Activated CD8-positive, alpha-beta memory T cell treated with anti-CD3 and anti-CD28 coated beads for 24 hours (primary cell): ENCODE measurements around the gene SHB.

Source experiments
- DNase-seq: peaks from one replicate; pipeline ENCODE4 v3.0.0-alpha.2; 2020

Gene SHB

DNA sequence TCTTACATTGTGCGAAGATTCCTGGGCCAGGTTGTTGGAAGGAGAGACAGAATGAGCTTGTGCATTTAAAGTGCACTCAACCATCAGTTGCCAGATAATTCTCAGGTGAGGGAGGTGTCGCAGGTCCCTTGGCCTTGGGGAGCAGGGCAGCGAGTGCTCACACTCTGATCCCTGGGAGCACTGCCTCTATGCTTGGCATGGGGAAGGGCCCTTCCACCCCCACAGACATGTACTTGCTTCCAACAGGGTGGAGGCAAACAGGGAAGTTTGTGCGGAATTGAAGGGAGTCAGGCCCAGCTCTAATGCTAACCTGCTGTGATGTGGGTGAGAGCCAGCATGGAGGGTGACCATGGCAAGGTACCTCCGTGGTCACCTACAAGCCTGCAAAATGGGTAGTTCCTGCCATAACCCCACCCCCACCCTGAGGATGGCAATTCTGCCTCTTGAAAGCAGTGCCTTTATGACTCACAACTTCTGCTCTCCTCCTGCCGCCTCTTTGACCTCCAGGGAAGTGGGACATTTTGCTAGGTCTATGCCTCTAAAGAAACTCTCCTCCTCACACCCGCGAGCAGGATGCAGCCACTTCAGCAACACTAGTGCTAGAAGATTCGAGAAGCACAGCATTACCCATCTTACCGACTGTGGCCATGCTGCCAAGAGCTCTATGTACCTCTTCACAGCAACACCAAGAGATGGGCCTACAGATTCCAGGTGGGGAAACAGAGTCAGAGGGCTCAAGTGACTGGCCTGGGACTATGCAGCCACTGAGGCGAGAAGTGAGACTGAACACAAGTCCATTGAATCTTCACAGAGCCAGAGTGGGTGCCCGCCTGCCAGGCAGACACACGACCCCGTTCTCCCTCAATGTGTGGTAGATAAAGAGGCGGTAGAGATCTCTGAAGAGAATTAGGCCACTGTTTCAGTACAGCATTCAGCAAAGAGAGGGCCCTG lies 143.0 kb downstream of the SHB start:
- no peak for DNase-seq

DNA sequence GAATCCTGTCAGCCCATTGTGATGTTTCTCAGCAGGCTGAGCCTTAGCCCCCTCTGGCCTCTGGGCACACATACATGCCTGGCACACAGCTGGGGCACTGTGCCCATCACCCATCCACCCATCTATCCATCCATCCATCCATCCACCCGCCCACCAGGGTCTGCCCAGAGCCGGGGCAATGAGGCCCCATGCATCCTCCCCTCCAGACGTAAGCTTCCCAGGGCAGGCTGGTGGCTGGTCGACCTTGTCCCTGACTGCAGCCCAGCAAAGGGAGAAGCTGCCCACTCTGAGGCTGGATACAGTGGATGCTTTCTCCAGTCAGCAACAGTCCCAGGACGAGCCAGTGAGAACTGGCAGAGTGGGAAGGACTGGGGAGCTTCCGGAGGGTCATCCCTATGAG lies 144.0 kb downstream of the SHB start:
- DNase-seq = no peak

DNA sequence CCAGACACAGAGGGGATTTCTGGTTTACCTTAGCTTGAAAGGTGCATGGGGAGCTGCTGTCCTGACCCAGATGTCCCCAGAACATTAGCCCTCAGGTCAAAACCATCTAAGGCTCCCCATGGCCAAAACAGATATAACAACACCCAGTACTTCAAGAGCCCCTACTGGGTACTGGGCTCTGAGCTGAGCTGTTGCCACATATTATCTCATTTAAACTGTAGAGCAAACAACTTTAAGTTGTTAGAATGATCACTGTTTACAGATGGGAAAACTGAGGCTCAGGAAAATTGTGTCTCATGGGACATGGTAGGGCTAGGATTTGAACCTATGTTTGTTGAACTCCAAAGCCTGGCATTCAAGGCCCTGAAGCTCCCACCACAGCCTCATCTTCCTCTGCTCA lies 144.5 kb downstream of the SHB start:
- DNase-seq = no peak

DNA sequence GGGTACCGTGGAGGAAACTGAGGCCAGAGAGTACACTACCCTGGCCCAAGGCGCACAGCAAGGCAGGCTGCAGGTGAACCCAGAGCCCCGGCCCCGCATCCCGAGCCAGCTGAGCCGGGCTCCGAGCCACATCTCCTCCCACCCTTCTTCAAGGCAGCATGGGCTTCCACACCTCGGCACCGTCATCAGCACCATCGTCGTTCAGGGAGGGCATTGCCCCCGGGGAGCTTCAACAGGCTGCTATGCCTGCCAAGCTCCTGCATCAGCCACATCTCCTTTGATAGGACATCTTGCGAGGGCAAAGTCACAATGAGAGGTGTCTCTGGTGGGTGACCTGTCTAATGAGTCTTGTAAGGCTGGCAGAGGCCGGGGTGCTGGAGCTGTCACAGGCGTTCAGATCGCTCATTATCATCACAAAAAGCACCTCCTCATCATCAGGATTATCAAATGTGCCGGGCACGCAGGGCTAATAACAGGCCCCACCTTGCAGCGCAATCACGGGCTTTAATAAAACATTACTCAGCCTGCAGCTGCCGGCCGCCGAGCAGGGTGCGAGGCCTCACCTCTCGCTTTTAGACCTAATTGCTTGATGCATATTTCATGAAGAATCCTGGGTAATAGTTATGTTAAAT lies 145.1 kb downstream of the SHB start:
- no peak for DNase-seq

DNA sequence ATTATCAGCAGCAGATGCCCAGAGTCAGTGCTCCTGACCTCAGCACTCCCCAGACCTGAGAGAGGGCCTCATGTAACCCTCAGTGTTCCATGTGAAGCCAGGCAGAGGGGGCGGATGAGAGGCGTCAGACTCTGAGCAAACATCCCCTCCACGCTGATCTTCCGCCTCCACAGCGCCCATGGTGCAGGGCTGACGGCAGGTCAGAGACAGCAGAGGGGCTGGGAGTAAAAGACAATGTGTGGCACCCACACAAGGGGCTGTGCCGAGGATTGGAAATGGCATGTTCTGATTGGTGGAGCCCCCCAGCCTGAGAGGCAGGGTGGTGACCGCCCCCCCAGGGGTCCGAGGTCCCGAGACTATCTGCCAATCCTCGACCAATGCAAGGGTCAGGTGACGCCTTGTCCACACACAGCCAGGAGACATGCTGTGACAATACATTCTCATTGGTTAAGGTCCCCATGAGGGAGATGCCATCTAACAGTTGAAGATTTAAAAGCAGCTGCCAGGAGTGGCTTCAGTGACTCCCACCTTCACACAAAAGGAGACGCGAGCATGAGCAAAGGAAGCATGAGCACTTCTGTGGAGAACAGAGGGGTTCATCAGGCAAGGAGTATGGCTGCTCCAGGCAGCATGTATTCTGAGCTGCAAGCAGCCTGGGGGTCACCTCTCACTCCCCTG lies 145.8 kb downstream of the SHB start:
- no peak for DNase-seq

DNA sequence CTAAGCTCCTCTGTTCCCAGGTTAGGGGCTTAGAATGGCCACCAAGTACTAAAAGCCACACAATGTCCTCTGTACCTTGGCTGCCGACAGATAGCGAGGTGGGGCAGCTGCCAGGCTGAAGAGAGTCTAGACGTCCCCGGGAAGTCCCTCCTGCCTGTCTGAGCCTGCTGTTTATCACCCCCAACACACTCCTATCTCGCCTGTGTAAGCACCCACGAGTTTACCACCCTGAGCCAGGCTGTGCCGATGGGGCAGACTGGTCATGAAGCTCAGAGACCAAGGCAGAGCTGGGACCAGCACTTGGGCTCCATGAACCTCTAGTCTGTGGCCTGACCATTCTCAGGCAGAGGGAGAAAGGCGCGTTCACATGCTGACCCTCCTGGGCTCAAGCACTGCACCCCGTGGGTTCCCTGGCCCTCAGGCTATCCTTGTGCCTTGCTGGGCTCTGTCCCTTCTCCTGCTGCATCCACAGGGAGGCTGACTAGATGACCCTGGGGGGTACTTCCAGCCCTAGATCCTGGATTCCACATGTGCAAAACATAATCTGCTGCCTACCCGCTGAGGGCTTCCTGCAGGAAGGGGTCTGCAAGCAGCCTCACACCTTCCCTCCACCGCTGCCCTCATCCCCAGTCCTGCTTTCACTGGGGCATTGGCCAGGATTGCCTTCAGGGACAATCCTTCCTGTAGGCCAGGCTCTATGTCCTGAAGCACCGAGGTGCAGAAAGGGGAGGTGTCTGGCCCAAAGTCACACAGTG lies 146.5 kb downstream of the SHB start:
- DNase-seq = no peak

DNA sequence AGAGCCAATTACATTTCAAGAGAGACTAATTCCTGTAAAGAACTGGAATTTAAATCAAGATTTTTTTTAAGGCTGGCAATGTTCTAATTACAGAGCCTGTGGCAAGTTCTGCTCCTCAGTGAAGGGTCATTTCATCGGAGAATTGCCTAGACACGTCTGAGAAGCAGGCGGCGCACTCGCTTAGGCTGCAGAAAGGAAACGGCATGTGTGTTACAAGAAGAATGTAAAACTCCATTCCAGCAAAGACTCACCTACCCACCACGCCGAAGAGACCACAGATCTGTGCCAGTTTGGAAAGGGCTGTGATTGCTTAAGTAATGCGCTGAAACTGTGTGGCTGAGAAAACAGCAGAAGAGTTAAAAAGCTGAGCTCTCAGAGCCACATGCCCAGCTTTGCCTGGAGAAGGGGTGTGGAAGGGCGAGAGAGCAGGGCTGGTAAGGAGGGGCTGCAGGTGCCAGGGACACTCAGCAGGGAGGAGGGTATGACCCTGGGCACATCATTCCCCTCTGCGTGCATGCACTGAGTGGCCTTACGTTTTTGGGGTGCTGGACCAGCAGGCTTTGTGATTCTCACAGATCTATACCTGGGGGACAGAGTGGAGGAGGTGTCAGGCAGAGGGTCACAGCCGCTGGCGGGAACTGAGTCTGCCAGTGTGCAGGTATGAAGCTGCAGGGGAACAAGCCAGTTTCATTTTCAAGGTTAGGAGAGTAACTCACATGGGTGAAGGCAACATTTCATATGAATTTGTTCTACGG lies 147.3 kb downstream of the SHB start:
- no peak for DNase-seq

DNA sequence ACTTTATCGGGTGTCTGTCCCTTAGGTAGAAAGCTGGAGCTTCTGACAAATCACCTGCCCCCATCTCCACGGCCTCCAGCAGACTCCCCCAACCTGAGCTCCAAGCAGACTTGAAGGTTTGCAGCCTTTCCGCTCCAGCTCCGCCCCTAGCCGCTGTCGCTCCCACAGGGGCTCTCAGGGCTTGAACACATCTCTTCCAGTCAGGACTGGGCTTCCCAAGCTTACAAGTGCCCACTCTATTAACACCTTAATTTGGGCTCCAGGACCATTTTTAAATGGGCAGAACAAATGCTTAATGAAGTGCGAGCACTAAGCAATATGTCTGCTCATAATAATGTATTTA lies 147.9 kb downstream of the SHB start:
- DNase-seq = no peak

DNA sequence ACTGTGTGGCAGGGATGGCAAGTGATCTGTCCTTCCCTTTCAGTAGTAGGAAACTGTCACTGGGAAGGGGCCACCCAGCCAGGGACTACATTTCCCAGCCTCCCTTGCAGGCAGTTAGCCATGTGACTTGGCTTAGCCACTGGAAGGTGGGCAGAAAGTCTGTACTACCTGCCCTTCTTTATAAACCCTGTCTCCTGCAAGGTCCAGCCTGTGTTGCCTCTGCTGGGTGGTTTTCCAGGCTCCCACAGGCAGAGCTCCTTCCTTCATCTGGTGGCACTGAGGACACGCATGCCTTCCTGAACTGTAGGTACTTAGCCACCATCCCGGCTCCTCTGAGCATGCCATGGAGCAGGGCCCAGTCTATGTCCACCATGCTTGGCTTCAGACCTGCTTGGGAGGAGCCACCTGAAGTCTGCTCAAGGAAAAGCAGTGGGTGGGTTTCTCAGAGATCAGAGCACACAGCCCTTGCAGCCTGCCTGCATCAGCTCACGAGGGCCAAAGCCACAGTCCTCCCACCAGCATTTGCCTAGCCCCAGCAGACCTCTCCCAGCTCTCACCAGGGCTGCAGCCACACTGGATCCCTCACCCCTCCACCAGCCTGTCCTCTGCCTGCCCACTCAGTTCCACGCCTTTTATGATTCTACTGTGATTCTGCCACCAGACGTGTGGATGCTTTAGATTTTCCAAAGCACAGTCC lies 148.4 kb downstream of the SHB start:
- DNase-seq = no peak

DNA sequence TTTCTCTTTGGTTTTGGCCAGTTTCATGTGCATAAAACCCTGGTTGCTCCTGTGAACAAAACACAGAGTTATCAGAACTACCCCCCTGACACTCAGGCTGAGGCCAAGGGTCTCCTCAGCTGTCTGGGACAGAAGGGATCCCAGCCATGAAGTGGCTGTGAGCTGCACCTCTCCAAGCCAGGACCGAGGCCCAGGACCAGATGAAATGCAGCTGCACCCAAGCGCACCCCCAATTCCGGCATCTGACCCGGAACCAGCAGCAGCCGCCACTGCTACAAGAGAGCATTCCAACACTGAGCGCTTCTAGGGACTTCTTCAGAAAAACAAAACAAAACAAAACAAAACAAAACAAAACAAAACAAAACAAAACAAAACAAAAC lies 149.1 kb downstream of the SHB start:
- DNase-seq = no peak

DNA sequence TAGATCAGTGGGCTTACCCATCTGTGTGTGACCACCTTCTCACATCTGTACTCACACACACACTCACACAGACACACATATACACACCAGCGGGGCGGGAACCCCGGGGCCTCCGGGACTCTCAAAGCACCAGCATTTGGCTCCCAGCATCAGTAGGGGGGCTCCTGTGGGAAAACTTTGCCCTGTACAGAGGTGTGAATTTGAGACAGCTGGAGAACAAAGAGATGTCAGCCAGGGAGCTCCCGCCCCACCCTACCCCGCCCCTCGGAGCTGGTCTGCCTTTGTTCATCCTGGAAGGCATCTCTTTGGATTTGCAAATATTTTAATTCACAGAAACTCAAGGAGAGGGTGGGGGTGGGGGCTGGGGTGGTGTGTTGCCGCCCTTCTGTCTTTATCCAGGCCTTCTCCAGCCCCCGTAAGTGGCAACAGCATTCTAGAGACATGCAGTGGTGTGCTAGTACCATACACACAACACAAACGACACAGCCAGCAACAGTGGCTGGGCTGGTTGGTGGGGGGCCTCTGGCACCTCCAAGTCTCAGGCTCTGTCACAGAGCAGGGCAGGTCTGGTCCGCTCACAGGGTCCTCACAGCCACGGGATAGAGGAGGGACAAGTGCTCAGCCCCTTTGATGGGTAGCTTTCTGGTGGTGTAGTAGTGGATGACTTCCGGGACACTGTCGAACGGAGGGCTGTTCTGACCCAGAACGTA lies 149.6 kb downstream of the SHB start:
- no peak for DNase-seq

DNA sequence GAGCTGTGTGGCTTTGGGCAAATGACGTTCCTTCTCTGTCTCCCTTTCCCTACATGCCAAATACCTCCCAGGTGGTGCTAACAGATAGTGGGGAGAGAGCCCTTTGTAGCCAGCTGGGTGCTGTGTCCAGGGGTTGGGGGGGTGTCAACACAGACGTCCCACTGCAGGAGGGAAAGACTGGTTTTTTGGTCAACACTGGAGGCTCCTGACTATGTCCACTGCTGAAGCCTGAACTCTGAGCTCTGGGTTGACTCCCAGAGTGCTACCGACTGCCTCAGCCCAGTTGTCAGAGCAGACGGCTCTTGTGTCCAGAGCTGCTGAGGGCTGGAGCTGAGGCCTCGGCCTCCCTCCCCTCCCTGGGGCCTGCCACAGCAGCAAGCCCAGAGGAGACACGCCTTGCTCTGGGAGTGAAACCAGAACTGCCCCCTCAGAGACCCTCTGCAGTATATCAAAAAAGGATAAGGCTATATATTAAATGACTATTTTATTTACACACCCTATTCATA lies 150.3 kb downstream of the SHB start:
- no peak for DNase-seq

DNA sequence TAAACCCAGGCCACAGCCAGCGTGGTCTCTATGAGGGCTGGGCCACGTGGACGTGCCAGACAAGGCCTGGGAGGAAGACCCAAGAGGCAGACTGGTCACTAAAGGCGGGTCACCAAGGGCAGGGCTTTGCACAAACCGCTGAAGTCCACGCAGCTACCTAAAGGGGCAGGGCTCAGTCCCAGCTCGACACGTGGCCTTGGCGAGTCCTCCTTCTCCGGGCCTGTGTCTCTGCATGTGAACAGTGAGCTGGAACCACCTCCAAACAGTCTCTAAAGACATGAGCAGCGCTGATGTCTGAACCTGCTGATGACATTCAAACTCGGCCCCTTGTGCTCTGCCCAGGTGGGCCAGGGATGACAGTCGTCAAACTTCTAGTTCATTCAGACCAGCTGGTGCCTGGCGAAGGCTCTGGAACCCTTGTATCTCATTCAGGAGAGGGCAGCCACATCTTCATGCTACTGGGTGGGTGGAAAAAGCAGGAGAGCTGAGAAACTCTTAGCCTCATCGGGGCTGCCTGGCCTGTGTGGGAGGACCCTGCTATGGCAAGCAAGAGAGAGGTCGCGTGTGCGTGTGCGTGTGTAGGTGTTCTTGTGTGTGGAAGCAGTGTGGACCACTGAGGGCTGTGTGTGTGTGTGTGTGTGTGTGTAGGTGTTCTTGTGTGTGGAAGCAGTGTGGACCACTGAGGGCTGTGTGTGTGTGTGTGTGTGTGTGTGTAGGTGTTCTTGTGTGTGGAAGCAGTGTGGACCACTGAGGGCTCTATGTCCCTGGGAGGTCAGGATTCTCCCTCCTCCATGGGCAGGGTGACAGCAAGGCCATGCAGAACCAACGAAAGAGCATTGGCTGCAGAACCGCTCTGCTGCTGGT lies 151.0 kb downstream of the SHB start:
- DNase-seq = no peak

DNA sequence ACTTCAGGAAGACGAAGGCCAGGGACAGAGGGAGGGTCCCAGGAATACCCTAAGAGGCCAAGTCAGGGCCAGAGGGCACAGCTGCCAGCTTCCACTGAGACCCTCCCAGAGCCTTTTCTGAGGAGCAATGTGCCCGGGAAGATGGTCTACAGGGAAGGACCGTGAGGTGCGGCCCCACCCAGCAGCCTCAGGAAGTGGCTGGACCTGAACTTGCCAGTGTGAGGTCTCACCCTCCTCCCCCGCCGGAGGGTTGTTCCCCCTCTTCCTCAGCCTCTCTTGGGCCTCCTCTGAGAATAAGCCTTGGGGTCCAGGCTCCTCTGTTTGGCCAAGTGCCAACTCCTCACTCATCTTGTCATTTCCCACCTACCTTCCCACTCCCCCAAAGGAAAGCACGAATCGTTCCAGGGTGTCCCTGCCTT lies 151.7 kb downstream of the SHB start:
- no peak for DNase-seq

DNA sequence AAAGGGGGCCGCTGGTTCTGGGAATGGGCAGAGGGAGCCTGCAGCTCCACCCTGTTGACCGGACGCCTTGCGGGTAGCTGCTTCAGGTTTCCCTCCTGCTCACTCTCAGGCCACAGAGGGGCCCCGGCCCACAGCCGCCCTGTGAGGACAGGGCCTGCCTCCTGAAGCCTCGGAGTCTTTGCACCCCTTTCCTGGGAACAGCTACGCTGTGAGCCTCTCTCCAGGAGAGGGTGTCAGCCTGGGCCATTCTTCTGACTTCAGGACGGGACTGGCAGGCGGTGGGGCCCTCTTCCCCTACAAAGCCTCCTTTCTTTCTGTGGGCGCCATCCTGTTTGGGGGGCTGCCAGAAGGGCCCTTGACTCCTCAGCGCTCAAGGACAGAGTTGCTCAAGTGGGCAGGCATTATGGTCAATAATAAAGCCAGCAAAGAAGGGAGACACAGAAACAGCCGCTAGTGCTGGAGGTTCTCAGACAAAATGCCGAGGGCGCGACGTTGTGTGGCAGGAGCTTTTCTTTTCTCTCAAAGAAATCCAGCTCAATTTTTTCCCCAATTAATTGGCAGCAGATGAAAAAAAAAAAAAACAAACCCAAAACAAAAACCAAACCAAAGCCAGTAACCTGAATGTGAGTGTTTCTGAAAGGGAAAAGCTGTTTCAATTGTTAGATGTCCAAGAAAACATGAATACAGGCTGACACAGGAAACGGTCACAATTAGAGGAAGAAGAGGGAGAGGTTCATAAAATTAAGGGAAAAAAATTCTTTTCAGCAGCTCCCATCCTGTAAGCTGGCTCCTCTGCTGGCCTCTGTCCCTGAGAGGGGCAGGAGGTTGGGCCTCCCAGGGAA lies 152.3 kb downstream of the SHB start:
- no peak for DNase-seq

DNA sequence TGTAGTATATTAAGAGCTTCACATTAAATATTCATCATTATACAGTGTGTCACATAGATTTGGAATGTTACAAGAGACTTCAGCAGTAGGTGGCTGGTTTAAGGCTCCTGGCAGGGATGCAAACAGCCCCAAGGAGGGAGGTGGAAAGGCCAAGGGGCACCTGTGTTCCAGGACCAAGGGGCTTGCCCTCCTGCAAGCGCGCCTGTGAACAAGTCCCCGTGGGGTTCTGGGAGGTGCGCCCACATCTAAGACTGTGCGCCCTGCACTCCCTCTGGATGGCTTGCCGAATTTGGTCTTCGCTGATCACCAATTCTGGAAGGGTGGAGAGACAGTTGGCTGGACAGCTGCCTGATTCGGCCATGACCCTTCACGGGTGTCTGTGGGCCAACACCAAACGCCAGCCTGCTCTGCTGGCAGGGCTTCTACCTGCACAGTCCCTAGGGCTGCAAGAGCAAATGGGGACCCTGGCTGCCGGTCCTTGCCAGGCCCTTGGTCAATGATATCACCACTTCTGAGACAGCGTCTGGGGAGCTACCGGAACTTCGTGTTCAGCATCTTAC lies 153.0 kb downstream of the SHB start:
- DNase-seq = no peak

DNA sequence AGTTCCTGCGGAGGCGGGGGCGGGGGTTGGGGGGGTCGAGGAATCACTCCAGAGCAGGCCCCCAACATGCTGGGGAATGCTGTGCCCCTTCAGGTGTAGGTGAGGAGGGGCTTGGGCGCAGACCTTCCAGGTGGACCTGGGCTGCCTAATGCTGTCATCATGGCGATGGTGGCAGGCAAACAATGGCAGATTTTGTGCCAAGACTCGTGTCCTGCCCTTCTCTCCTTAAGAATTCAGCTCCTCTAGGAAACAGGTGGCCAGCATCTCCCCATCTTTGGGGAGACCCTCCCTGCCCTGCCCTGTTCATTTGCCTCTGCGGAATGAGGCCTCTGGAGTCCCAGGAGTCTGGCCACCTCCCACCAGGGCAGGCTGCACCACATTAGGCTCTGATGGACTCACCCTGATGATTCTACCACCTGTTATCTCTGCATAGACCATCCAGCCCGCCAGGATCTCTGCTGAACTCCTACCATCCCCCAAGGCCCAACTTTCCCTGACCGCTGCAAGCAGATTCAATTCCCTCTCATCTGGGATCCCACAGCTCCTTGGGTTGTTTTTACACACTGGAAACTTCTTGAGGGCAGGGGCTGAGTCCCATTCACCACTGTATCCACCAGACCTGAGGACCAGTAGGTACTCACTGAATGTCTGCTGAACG lies 154.2 kb downstream of the SHB start:
- no peak for DNase-seq

DNA sequence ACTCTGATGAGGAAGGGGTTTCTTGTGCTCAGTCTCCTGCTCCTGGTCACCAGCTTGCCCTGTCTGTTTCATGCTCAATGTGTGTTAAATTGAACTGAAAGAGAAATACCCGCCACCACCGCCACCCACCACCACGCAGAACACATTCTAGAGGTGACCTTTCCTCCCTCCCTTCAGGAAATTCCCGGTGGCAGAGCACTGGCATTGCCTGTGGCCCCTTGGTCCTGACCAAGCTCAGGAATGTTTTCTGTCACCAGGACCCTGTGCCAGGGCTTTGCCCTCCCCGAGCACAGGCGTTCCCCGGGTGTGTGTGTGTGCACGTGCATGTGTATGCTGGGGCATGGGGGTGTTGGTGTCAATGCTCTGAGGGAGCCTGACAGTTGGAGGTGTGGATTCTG lies 154.9 kb downstream of the SHB start:
- DNase-seq = no peak
